H1 (cell line): ENCODE measurements around the gene BORCS8. TPM values are rescaled to one million over a fixed set of nuclear protein-coding genes. Genes with fewer than 3 reads are reported as not detected.

Source experiments
- CTCF ChIA-PET: fragments of 300-600 bp; sonication (Branson Sonifier 250); formaldehyde crosslinking; loops from one replicate; lab custom pipeline; 2021; ENCODE audit not compliant: partially characterized antibody; lab: Charles Lee
- POLR2A ChIA-PET: fragments of 300-600 bp; sonication (Branson Sonifier 250); formaldehyde crosslinking; loops from one replicate; lab custom pipeline; 2021; ENCODE audit warnings: inconsistent platforms; ENCODE audit not compliant: partially characterized antibody; lab: Charles Lee
- DNase-seq, 2 experiments: peaks; one replicate each; pipeline versions ENCODE4 v3.0.0 to v3.0.0-alpha.2; 2010 to 2022; ENCODE audit warnings: low spot score in 2 of 2, low read depth in 1 of 2, mixed read lengths in 1 of 2
- FAIRE-seq: peaks from 2 replicates; lab custom pipeline; 2011; peaks lifted over from hg19 to GRCh38; lab: Jason Lieb, UNC
- H2AFZ ChIP-seq: 2 replicates; pipeline ENCODE4 v1.8.1; 2012; ENCODE audit warnings: low read length, inconsistent platforms
- H2AK5ac ChIP-seq: 2 replicates; pipeline ENCODE4 v1.6.1; 2013; ENCODE audit warnings: low read depth, low read length
- H2BK120ac ChIP-seq: replicated peaks from 2 replicates; pipeline ENCODE3; 2013; ENCODE audit warnings: low read depth, low read length, inconsistent platforms
- H2BK12ac ChIP-seq: 2 replicates; pipeline ENCODE4 v1.6.1; 2013; ENCODE audit warnings: low read depth, low read length
- H2BK15ac ChIP-seq: 2 replicates; pipeline ENCODE4 v1.6.1; 2013; ENCODE audit warnings: low read length
- H2BK20ac ChIP-seq: 2 replicates; pipeline ENCODE4 v1.6.1; 2013; ENCODE audit warnings: low read length
- H2BK5ac ChIP-seq: 2 replicates; pipeline ENCODE4 v1.6.1; 2013; ENCODE audit warnings: low read depth, low read length
- H3K14ac ChIP-seq: 2 replicates; pipeline ENCODE4 v1.6.1; 2013; ENCODE audit warnings: inconsistent platforms; ENCODE audit not compliant: insufficient read length
- H3K18ac ChIP-seq: 2 replicates; pipeline ENCODE4 v1.6.1; 2013; ENCODE audit warnings: low read length; ENCODE audit errors: extremely low read depth
- H3K23ac ChIP-seq: 2 replicates; pipeline ENCODE4 v1.6.1; 2013; ENCODE audit warnings: inconsistent platforms; ENCODE audit not compliant: insufficient read length
- H3K23me2 ChIP-seq: 2 replicates; pipeline ENCODE4 v1.6.1; 2013; ENCODE audit warnings: low read depth, low read length
- H3K27ac ChIP-seq: 2 replicates; pipeline ENCODE4 v1.6.1; 2011; ENCODE audit warnings: low read depth, low read length, inconsistent platforms
- H3K27me3 ChIP-seq, 4 experiments: replicated peaks in 1 of 4; 1 replicate in 1 of 4; 2 replicates in 3 of 4; pipeline versions ENCODE4 v1.6.1 to v1.8.1; 2011 to 2013; ENCODE audit warnings: low read length in 3 of 4, mild to moderate bottlenecking in 3 of 4, inconsistent platforms in 2 of 4, mixed read lengths in 2 of 4, moderate library complexity in 1 of 4; ENCODE audit not compliant: control insufficient read depth in 3 of 4, insufficient read depth in 3 of 4; ENCODE audit errors: extremely low read depth in 1 of 4
- H3K36me3 ChIP-seq, 4 experiments: 2 replicates each; pipeline versions ENCODE4 v1.6.1 to v1.8.1; 2011 to 2013; ENCODE audit warnings: mild to moderate bottlenecking in 4 of 4, low read length in 3 of 4, moderate library complexity in 2 of 4, control low read depth in 1 of 4, inconsistent platforms in 1 of 4; ENCODE audit not compliant: insufficient read depth in 4 of 4, control insufficient read depth in 2 of 4
- H3K4ac ChIP-seq: replicated peaks from 2 replicates; pipeline ENCODE3; 2013; ENCODE audit warnings: low read length, low read depth, mixed read lengths, inconsistent platforms; ENCODE audit not compliant: insufficient read length
- H3K4me1 ChIP-seq, 4 experiments: replicated peaks in 1 of 4; 1 replicate in 1 of 4; 2 replicates in 3 of 4; pipeline versions ENCODE4 v1.6.1 to v1.8.1; 2011 to 2013; ENCODE audit warnings: low read length in 3 of 4, inconsistent platforms in 2 of 4, mixed read lengths in 1 of 4; ENCODE audit not compliant: insufficient read depth in 4 of 4, control insufficient read depth in 3 of 4
- H3K4me2 ChIP-seq, 2 experiments: 2 replicates each; pipeline versions ENCODE4 v1.6.1 to v1.8.1; 2011 to 2013; ENCODE audit warnings: low read depth in 2 of 2, low read length in 2 of 2, control low read depth in 1 of 2, inconsistent platforms in 1 of 2, mild to moderate bottlenecking in 1 of 2; ENCODE audit not compliant: insufficient read depth in 1 of 2
- H3K4me3 ChIP-seq, 4 experiments: fragments of 200-600, 300-600 bp in 1 of 4; sonication (generic), shearing (Covaris generic), sonication (Bioruptor Twin) in 1 of 4; 2 replicates each; pipeline versions ENCODE4 v1.5.1 to v1.8.1; 2011 to 2016; ENCODE audit warnings: low read length in 4 of 4, low read depth in 3 of 4, control low read depth in 2 of 4, inconsistent platforms in 2 of 4, mild to moderate bottlenecking in 2 of 4, mixed read lengths in 1 of 4, moderate library complexity in 1 of 4; ENCODE audit not compliant: insufficient read depth in 2 of 4; ENCODE audit errors: extremely low read depth in 1 of 4
- H3K56ac ChIP-seq: replicated peaks from 2 replicates; pipeline ENCODE3; 2013; ENCODE audit warnings: low read depth, mild to moderate bottlenecking, mixed read lengths, low read length, inconsistent platforms; ENCODE audit not compliant: insufficient read length
- H3K79me1 ChIP-seq: 2 replicates; pipeline ENCODE4 v1.6.1; 2013; ENCODE audit warnings: low read depth, low read length, control low read depth
- H3K79me2 ChIP-seq, 2 experiments: 2 replicates each; pipeline versions ENCODE4 v1.6.1 to v1.8.1; 2012 to 2013; ENCODE audit warnings: low read length in 2 of 2, mild to moderate bottlenecking in 2 of 2, inconsistent platforms in 1 of 2; ENCODE audit not compliant: insufficient read depth in 2 of 2, control insufficient read depth in 1 of 2
- H3K9ac ChIP-seq, 4 experiments: replicated peaks in 1 of 4; 1 replicate in 1 of 4; 2 replicates in 3 of 4; pipeline versions ENCODE4 v1.6.1 to v1.8.1; 2011 to 2013; ENCODE audit warnings: low read depth in 3 of 4, low read length in 3 of 4, control low read depth in 2 of 4, mild to moderate bottlenecking in 2 of 4, moderate library complexity in 2 of 4, inconsistent platforms in 1 of 4; ENCODE audit errors: extremely low read depth in 1 of 4
- H3K9me3 ChIP-seq, 2 experiments: 2 replicates each; pipeline versions ENCODE4 v1.6.1 to v1.8.1; 2012 to 2013; ENCODE audit warnings: mild to moderate bottlenecking in 2 of 2, moderate library complexity in 2 of 2, control low read depth in 1 of 2, inconsistent platforms in 1 of 2, low read depth in 1 of 2, low read length in 1 of 2, mixed read lengths in 1 of 2; ENCODE audit not compliant: insufficient read depth in 2 of 2
- H4K20me1 ChIP-seq, 2 experiments: replicated peaks in 1 of 2; 2 replicates each; pipeline versions ENCODE3 to v1.8.1; 2011 to 2013; ENCODE audit warnings: inconsistent platforms in 2 of 2, low read length in 2 of 2, mild to moderate bottlenecking in 1 of 2; ENCODE audit not compliant: insufficient read depth in 2 of 2, control insufficient read depth in 1 of 2
- H4K5ac ChIP-seq: 2 replicates; pipeline ENCODE4 v1.6.1; 2013; ENCODE audit warnings: low read length, low read depth, mixed read lengths, inconsistent platforms; ENCODE audit not compliant: insufficient read length
- H4K8ac ChIP-seq: 2 replicates; pipeline ENCODE4 v1.8.0; 2013; ENCODE audit warnings: mild to moderate bottlenecking, moderate library complexity, low read length, inconsistent platforms; ENCODE audit not compliant: insufficient read depth; ENCODE audit errors: extremely low read depth
- H4K91ac ChIP-seq: replicated peaks from 2 replicates; pipeline ENCODE3; 2013; ENCODE audit warnings: low read length, mixed read lengths, inconsistent platforms; ENCODE audit not compliant: insufficient read length
- FOSL1 ChIP-seq: IDR thresholded peaks from 2 replicates; pipeline ENCODE4 v1.6.1; 2011; ENCODE audit warnings: mild to moderate bottlenecking, low read depth, low read length, moderate library complexity; ENCODE audit not compliant: insufficient read depth
- GTF2F1 ChIP-seq: IDR thresholded peaks from 2 replicates; pipeline ENCODE4 v1.6.1; 2012; ENCODE audit warnings: low read depth, low read length, improper control_type of control experiment, borderline replicate concordance
- HDAC2 ChIP-seq, 2 experiments: fragments of 300-600 bp in 1 of 2; sonication (generic) in 1 of 2; IDR thresholded peaks; 2 replicates each; pipeline ENCODE4 v1.6.1; 2011 to 2012; ENCODE audit warnings: low read depth in 2 of 2, low read length in 2 of 2, mild to moderate bottlenecking in 2 of 2, moderate library complexity in 2 of 2, borderline replicate concordance in 1 of 2, inconsistent platforms in 1 of 2
- SUZ12 ChIP-seq: fragments of 200-600 bp; sonication (generic); IDR thresholded peaks from 2 replicates; pipeline ENCODE4 v1.6.1; 2012; ENCODE audit warnings: mild to moderate bottlenecking, inconsistent platforms, low read length, moderate library complexity, mixed read lengths
- TEAD4 ChIP-seq: IDR thresholded peaks from 2 replicates; pipeline ENCODE4 v1.6.1; 2012; ENCODE audit warnings: low read depth, low read length, inconsistent platforms, mixed read lengths
- WGBS, 2 experiments: shearing (Covaris generic) in 1 of 2; methylation state at CpG; one replicate each; pipeline versions ENCODE4 v1.1.6 to v1.1.7; 2013 to 2015; ENCODE audit warnings: low lambda C conversion rate in 2 of 2, mixed read lengths in 2 of 2, inconsistent platforms in 1 of 2, low coverage in 1 of 2, missing lambda C conversion rate in 1 of 2; ENCODE audit not compliant: insufficient replicate concordance in 2 of 2, insufficient coverage in 1 of 2, insufficient read length in 1 of 2; ENCODE audit errors: extremely low coverage in 1 of 2, missing lambda C conversion rate in 1 of 2; 5-methylcytosine and 5-hydroxymethylcytosine counted together
- polyA plus RNA-seq, 7 experiments: library from polyadenylated mRNA; depleted of rRNA in 3 of 7; stranded (reverse) in 5 of 7; unstranded in 2 of 7; fragments of >200 nt in 5 of 7; fragments of 200-250 nt in 2 of 7; gene quantifications; 1 replicate in 5 of 7; 2 replicates in 1 of 7; 4 replicates in 1 of 7; pipeline versions ENCODE4 v1.2.1 to v1.2.3, GENCODE V29; 2011 to 2013; ENCODE audit warnings: missing spikeins in 2 of 7, mixed read lengths in 2 of 7
- total RNA-seq: library from RNA; stranded (reverse); fragmentation: NEBNext Ultra II Directional; extraction: Animal tissue kit (Norgen Biotek cat#: 25700); gene quantifications from 2 replicates; pipeline ENCODE4 v1.2.1, GENCODE V29; 2021
- TF ChIP-seq, protein P1 (sequence below): IDR thresholded peaks from 2 replicates; pipeline ENCODE4 v1.6.1; 2012; ENCODE audit warnings: inconsistent platforms

Gene BORCS8
- total and polyA plus RNA-seq, 2 of the 8 experiments (the other 6 are each of a cell fraction or from before 2014, with no cell fraction given): 15.0 to 15.9 TPM

DNA sequence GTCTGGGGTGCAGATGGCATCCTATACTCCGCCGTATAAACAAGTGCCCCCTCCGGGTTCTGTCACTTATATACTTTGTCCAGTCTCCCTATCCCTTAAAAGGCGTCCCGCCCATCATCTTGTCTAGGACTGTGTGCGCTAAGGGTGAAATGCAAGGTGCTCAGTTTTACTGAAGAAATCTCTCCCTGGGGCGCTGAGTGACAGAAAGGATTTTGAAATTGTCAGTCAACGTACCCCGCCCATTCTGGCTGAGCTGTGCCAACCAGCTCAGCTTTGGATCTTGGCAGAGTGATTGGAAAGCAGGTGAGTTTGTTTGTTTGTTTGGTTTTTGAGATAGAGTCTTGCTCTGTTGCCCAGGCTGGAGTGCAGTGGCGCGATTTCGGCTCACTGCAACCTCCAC is 49.6 kb downstream of the BORCS8 start:
- Histone ChIP-seq H3K4ac (no peak overlapping the region), H3K36me3 (no peaks in the 10 kb centered on the region), H4K8ac (no peak overlapping the region), H3K14ac (no peak overlapping the region), H3K4me3 (no peak overlapping the region), H3K27me3 (no peaks in the 10 kb centered on the region; a peak in 2 of 7 replicates), H3K56ac (no peak overlapping the region), H4K5ac (no peak overlapping the region), H3K9ac (no peak overlapping the region), H3K4me2 (no peak overlapping the region), H2AK5ac (no peak overlapping the region), H3K18ac (no peak overlapping the region), H4K20me1 (no peaks in the 10 kb centered on the region), H2BK5ac (no peak overlapping the region), H4K91ac (no peak overlapping the region), H3K79me1 (peaks cover 3% of the 10 kb centered on the region; the same call in 1 of the 2 replicates), H2BK15ac (no peak overlapping the region), H3K4me1 (peaks cover 0 to 5% (median 4%) of the 10 kb centered on the region in 4 experiments; a peak in 5 of 7 replicates), H3K27ac (no peak overlapping the region), H3K23me2 (peaks cover 3% of the 10 kb centered on the region; the same call in 1 of the 2 replicates), H2BK20ac (no peak overlapping the region), H3K9me3 (no peaks in the 10 kb centered on the region), H3K23ac (no peak overlapping the region), H2AFZ (no peak overlapping the region), H3K79me2 (0 out of 4 replicates have a peak, but pooled peaks cover 0 to 3% of the 10 kb centered on the region in 2 experiments), H2BK12ac (no peak overlapping the region), H2BK120ac (no peak overlapping the region)
- TF ChIP-seq FOSL1: no peak
- TF ChIP-seq, protein P1, sequence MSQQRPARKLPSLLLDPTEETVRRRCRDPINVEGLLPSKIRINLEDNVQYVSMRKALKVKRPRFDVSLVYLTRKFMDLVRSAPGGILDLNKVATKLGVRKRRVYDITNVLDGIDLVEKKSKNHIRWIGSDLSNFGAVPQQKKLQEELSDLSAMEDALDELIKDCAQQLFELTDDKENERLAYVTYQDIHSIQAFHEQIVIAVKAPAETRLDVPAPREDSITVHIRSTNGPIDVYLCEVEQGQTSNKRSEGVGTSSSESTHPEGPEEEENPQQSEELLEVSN: no peak
- no peak for TF ChIP-seq SUZ12
- TF ChIP-seq TEAD4: no peak
- TF ChIP-seq GTF2F1: no peak
- TF ChIP-seq HDAC2 (IDR thresholded peaks at IDR 0.05; ENCODE audit: borderline replicate concordance in 1 of 2, low read depth in 2 of 2, low read length in 2 of 2): no peak
- ChIA-PET POLR2A (interaction anchor here (0.5 to 2.4 kb wide), 6 partner anchors 13 to 206 kb away, joined by 3 to 12 read pairs (median 5); no protein-coding TSS in a partner anchor), CTCF (interaction anchor here (0.7 to 6.2 kb wide), 9 partner anchors 10 to 89 kb away, joined by 3 to 46 read pairs (median 3); partner anchors contain the start of gene BORCS8)
- WGBS, 2 experiments: 93% methylated on average over 12 of the region's 12 CpGs; no CpG with 5 or more reads in 1 of the 2 experiments
- DNase-seq: no peak
- FAIRE-seq: no peak
